Chondrocyte (in vitro differentiated cells): ENCODE data around the gene STK16. TPM values are rescaled to one million over a fixed set of nuclear protein-coding genes. Genes with fewer than 3 reads are reported as not detected.

Source experiments
- DNase-seq: peaks from one replicate; pipeline ENCODE4 v3.0.0; 2021; ENCODE audit warnings: mixed read lengths, low spot score
- H3K27ac Mint-ChIP-seq: one replicate; pipeline ENCODE4 v1.8.0; 2021; ENCODE audit warnings: mild to moderate bottlenecking, moderate library complexity, mixed read lengths; ENCODE audit not compliant: unreplicated experiment
- H3K27me3 Mint-ChIP-seq: 2 replicates; pipeline ENCODE4 v1.8.0; 2021; ENCODE audit warnings: low read depth, mixed read lengths
- H3K36me3 Mint-ChIP-seq: 2 replicates; pipeline ENCODE4 v1.8.0; 2021; ENCODE audit warnings: low read depth, mixed read lengths
- H3K4me1 Mint-ChIP-seq: 2 replicates; pipeline ENCODE4 v1.8.0; 2021; ENCODE audit warnings: low read depth, mild to moderate bottlenecking, mixed read lengths
- H3K4me3 Mint-ChIP-seq: one replicate; pipeline ENCODE4 v1.8.0; 2021; ENCODE audit warnings: mild to moderate bottlenecking, moderate library complexity, mixed read lengths; ENCODE audit not compliant: unreplicated experiment
- H3K9me3 Mint-ChIP-seq: 2 replicates; pipeline ENCODE4 v1.8.0; 2021; ENCODE audit warnings: low read depth, mixed read lengths
- total RNA-seq: library from RNA; stranded (reverse); gene quantifications from 3 replicates; pipeline ENCODE4 v1.2.1, GENCODE V29; 2021
- TF ChIP-seq, protein P1 (sequence below): fragments of 200-600 bp; sonication (generic); IDR thresholded peaks from 2 replicates; pipeline ENCODE4 v1.5.0; 2021; ENCODE audit warnings: antibody characterized with exemption, mild to moderate bottlenecking, moderate library complexity

STK16 gene
- total RNA-seq, 1 donor from 2014 or later: 24.4 TPM

DNA sequence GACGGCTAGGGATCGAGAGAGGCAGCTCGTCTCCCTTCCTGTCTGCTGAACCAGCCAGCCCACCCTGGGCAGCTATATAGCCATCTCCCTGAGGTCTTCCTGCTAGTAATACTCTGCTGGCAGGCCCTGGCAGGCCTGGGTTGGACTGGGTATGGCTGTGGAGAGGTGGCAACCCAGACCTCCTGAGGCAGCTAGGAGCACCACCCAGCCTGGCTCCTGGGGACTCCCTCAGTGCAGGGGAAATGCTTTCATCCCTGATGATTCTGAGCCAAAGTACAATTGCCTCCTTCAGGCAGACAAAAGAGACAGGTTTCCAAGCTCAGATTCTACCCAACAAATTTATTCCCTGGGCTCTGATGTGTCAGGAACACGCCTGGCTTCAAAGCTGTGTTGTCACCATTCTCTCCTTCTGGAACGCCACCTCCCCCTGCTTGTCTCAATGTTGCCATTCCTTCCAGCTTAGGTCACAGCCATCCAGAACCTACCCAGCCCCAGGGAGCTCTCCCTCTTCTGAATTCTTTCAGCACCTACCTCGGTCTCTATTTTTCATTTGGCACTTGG is 29.2 kb downstream of the STK16 start:
- Mint-ChIP-seq H3K27me3 (no peaks in the 10 kb centered on the region), H3K9me3 (no peaks in the 10 kb centered on the region), H3K4me1 (peaks cover 40% of the 10 kb centered on the region), H3K27ac (peak overlapping the region; percentile 98), H3K36me3 (no peaks in the 10 kb centered on the region), H3K4me3 (peak overlapping the region; percentile 43)
- peak; percentile 81 for DNase-seq
- TF ChIP-seq, protein P1, sequence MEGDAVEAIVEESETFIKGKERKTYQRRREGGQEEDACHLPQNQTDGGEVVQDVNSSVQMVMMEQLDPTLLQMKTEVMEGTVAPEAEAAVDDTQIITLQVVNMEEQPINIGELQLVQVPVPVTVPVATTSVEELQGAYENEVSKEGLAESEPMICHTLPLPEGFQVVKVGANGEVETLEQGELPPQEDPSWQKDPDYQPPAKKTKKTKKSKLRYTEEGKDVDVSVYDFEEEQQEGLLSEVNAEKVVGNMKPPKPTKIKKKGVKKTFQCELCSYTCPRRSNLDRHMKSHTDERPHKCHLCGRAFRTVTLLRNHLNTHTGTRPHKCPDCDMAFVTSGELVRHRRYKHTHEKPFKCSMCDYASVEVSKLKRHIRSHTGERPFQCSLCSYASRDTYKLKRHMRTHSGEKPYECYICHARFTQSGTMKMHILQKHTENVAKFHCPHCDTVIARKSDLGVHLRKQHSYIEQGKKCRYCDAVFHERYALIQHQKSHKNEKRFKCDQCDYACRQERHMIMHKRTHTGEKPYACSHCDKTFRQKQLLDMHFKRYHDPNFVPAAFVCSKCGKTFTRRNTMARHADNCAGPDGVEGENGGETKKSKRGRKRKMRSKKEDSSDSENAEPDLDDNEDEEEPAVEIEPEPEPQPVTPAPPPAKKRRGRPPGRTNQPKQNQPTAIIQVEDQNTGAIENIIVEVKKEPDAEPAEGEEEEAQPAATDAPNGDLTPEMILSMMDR: no peak

DNA sequence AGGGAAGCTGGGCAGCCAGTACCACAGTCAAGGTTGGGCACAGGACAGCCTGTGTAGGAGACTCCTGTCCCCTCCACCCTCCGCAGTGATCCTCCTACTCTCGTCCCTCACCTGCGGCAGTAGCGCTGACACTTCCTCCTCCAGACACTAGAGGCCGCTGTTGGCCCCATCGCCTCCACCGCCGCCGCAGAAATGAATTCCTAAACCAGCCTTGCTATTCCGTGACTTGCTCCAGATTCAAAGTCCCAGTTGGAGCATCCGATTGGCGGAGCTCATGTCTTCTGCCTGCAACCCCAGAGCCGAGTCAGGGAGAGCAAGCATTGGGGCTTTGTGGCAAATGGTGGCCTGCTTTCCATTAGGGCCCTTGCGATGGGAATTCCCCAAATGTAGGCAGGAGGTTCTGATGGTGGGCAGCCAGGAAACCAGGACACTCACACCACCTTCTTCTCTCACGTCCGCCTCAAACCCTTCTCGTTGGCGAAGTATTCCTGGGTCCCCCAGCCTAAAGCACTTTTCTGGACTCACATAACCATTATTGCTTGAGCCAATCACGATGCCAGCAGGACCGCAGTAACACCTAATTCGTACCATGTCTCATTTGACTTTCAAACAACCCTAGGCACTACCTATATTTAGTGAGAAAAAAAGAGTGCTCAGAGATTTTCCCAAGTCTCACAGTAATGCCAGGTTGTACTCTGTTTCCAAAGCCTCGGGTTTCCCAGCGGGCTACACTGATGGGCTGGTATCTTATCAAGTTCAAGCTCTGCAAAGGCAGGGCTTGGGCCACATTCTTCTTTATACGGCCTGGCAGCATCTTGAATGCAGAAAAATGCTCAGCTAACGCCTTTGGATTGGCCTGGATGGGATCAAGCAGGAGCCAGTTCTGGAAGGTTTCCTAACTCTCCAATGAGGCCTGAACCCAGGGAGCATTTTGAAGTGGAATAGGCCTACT is 32.7 kb downstream of the STK16 start:
- TF ChIP-seq, protein P1: peak; percentile 97
- peak; percentile 71 for DNase-seq
- peaks cover 4% of the 10 kb centered on the region for H3K36me3 Mint-ChIP-seq
- no peaks in the 10 kb centered on the region for H3K27me3 Mint-ChIP-seq
- peaks cover 68% of the 10 kb centered on the region for H3K4me1 Mint-ChIP-seq
- peak overlapping the region; percentile 99 for H3K27ac Mint-ChIP-seq
- peak overlapping the region; percentile 85 for H3K4me3 Mint-ChIP-seq
- no peaks in the 10 kb centered on the region for H3K9me3 Mint-ChIP-seq

DNA sequence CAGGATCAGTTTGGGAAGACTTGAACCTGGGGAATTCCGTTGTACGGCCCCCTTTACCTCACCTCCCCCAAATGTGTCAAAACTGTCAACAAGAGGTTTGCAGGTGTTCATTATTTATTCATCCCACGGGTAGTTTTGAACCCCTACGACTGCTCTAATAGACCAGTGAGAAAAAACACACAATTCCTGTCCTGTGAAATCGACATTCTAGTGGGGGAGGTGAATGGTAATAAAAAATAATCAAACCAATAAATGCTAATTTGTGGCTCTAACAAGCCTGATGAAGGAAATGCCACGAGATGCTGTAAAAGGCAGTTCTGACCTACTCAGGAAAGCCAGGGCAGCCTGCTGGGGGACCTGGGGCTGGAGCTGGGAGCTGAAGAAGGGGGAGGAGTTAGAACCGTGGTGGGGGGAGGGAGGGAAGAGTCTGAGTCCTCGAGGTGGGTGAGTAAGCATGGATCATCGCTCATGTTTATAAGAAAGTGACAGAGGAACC is 33.4 kb downstream of the STK16 start:
- Mint-ChIP-seq H3K4me1 (peaks cover 65% of the 10 kb centered on the region), H3K27ac (peak overlapping the region; percentile 99), H3K9me3 (no peaks in the 10 kb centered on the region), H3K36me3 (peaks cover 9% of the 10 kb centered on the region), H3K27me3 (no peaks in the 10 kb centered on the region), H3K4me3 (peak overlapping the region; percentile 85)
- no peak for DNase-seq
- TF ChIP-seq, protein P1: no peak

DNA sequence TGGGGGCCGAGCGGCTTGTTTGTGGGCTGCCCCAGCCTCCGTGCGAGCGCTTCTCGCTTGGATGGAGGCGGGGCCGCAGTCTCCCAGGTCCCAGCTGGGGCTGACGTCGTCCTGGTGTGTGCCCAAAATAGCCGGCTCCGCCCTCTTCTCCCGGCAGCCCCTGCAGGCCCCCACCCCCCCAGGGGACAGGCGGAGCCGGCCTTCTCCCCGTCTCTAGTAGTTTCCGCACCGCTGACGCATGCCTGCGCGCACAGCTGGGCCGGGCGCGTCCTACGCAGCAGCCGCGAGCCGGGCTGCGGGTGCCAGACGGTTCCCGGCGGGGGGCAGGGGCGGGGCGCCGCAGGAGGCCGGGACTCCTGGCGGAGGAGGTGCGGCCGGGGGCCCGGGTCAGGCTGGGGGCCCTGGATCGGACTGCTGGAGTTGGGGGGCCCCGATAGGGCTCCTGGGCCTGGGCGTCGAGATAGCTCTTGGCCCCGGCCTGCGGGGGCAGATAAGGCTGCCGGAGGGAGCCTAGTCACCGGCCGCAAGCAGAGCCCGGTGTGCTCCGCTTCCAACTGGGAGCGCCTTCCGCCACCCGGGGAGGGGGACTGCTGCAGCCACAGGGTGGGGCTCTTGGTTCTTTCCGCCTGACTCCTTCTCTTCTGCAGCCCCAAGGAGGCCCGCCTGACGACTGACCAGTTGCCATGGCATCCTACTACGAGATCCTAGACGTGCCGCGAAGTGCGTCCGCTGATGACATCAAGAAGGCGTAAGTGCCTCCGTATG is 34.1 kb downstream of the STK16 start, which contains the start of gene DNAJB2:
Gene DNAJB2 (plus strand): TSS at position 216 of the 765 bp plus-strand sequence. CDS start 468 bp downstream, at position 684.
- peaks cover 59% of the 10 kb centered on the region for H3K4me1 Mint-ChIP-seq
- H3K9me3 Mint-ChIP-seq: no peaks in the 10 kb centered on the region
- peak; percentile 99 for DNase-seq
- H3K27me3 Mint-ChIP-seq: no peaks in the 10 kb centered on the region
- peak within 1 kb of the TSS; percentile 85 for H3K4me3 Mint-ChIP-seq
- TF ChIP-seq, protein P1: peak; percentile 65
- peaks cover 9% of the 10 kb centered on the region for H3K36me3 Mint-ChIP-seq
- H3K27ac Mint-ChIP-seq: peak within 1 kb of the TSS; percentile 99
